Activated CD8-positive, alpha-beta T cell treated with anti-CD3 and anti-CD28 coated beads for 36 hours (primary cell): ENCODE measurements around the gene BTF3L4. TPM values are rescaled to one million over a fixed set of nuclear protein-coding genes. Genes with fewer than 3 reads are reported as not detected.

Experiments
- ATAC-seq: fragments of 200-7000 bp; cut with Tn5 transposase; one replicate; pipeline ENCODE4 v1.10.0; 2021; ENCODE audit warnings: mild to moderate bottlenecking, moderate library complexity
- CTCF ChIA-PET: fragments of 350-600 bp; sonication (Branson Sonifier 250); formaldehyde crosslinking; loops from one replicate; lab custom pipeline; 2021; ENCODE audit warnings: antibody characterized with exemption; lab: Charles Lee
- POLR2A ChIA-PET: fragments of 350-600 bp; sonication (Branson Sonifier 250); formaldehyde crosslinking; loops from one replicate; lab custom pipeline; 2021; ENCODE audit warnings: antibody characterized with exemption; lab: Charles Lee
- DNase-seq: peaks from one replicate; pipeline ENCODE4 v3.0.0-alpha.2; 2020
- H3K27ac Mint-ChIP-seq: one replicate; pipeline ENCODE4 v1.8.0; 2021; ENCODE audit warnings: mild to moderate bottlenecking, mixed read lengths
- H3K27me3 Mint-ChIP-seq: one replicate; pipeline ENCODE4 v1.8.0; 2021; ENCODE audit warnings: mixed read lengths
- H3K36me3 Mint-ChIP-seq: one replicate; pipeline ENCODE4 v1.8.0; 2021; ENCODE audit warnings: low read depth, mixed read lengths
- H3K4me1 Mint-ChIP-seq: one replicate; pipeline ENCODE4 v1.8.0; 2021; ENCODE audit warnings: low read depth, mixed read lengths
- H3K4me3 Mint-ChIP-seq: one replicate; pipeline ENCODE4 v1.8.0; 2021; ENCODE audit warnings: mild to moderate bottlenecking, moderate library complexity, mixed read lengths
- H3K9me3 Mint-ChIP-seq: one replicate; pipeline ENCODE4 v1.8.0; 2021; ENCODE audit warnings: mixed read lengths
- CTCF ChIP-seq: fragments of 200-600 bp; IDR thresholded peaks from one replicate; pipeline ENCODE4 v1.8.0; 2022; ENCODE audit warnings: antibody characterized with exemption, mild to moderate bottlenecking
- intact Hi-C: fragments of 100-400 bp; cut with micrococcal nuclease; formaldehyde crosslinking; loops from one replicate; pipeline ENCODE4 v1.10.0; 2022
- total RNA-seq, 2 experiments: library from RNA; stranded (reverse); gene quantifications; one replicate each; pipeline ENCODE4 v1.2.3, GENCODE V29; 2021

BTF3L4 gene
- total RNA-seq = 10 to 100 TPM; 30.0 to 33.1 TPM

DNA sequence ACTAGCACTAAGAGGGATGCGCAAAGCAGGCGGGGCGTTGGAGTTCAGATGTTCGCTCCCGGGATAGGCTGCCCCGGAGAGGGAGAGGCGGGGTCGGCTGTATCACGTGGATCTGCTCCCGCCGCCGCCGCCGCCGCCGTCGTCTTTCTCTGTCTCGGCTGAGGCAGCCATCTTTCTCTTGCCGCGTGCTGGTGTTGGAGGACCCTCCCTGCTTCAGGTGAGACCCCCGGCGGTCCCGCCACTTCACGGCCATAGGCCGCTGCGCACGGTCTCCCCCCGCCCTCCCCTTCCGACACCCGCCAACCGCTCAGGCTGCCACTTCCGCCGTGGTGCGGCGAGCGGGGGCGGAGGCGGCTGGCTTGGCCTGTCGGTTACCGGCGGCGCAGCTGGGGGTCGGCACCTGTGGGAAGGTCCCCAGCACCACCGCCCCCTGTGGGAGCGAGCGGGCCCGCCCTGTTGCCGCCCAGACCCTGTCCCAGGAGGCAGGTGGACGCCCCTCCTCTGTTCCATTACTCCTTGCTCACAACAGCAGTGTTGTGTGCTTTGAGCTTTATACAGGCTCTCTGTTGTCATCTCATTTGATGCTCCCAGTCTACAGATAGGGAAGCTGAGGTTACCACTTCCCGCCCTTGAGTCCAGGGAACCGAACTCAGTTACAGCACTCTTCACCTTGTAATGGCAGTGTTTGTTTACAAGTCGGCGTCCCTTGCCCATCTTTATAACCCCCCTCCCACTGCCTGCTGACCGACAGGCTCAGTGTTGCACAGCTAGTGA, at the start of gene BTF3L4:
Gene BTF3L4 (plus strand): TSS at position 133 of the 774 bp plus-strand sequence. CDS start 3,553 bp downstream, outside the sequence.
- peak; percentile 98 for DNase-seq
- intact Hi-C loops = no loop called here
- Mint-ChIP-seq H3K4me1 (peaks cover 39% of the 10 kb centered on the region), H3K27ac (peak within 1 kb of the TSS; percentile 98), H3K9me3 (no peaks in the 10 kb centered on the region), H3K4me3 (peak within 1 kb of the TSS; percentile 86), H3K27me3 (no peaks in the 10 kb centered on the region), H3K36me3 (peaks cover 30% of the 10 kb centered on the region)
- ATAC-seq = peak; percentile 93
- ChIA-PET CTCF (interaction anchor here (0.6 to 1.0 kb wide), 2 partner anchors 27 to 312 kb away, joined by 3 to 4 read pairs; no protein-coding TSS in a partner anchor), POLR2A (interaction anchor here (0.5 to 4.0 kb wide), 6 partner anchors 14 to 177 kb away, joined by 3 to 24 read pairs (median 4); partner anchors contain the start of gene KTI12)
- no peak for TF ChIP-seq CTCF

GRCh38 chr1:52007215-52008002, 48.7 kb upstream of the BTF3L4 start:
- Mint-ChIP-seq H3K27ac (no peak overlapping the region), H3K9me3 (no peaks in the 10 kb centered on the region), H3K4me1 (no peaks in the 10 kb centered on the region), H3K4me3 (no peak overlapping the region), H3K36me3 (no peaks in the 10 kb centered on the region), H3K27me3 (peaks cover 20% of the 10 kb centered on the region)
- DNase-seq = no peak
- ChIA-PET CTCF (interaction anchor here (1.1 kb wide), 1 partner anchor 111 kb away, joined by 4 read pairs; no protein-coding TSS in a partner anchor), POLR2A (no interaction called here)
- ATAC-seq = no peak
- TF ChIP-seq CTCF = no peak
- intact Hi-C loops = no loop called here

DNA sequence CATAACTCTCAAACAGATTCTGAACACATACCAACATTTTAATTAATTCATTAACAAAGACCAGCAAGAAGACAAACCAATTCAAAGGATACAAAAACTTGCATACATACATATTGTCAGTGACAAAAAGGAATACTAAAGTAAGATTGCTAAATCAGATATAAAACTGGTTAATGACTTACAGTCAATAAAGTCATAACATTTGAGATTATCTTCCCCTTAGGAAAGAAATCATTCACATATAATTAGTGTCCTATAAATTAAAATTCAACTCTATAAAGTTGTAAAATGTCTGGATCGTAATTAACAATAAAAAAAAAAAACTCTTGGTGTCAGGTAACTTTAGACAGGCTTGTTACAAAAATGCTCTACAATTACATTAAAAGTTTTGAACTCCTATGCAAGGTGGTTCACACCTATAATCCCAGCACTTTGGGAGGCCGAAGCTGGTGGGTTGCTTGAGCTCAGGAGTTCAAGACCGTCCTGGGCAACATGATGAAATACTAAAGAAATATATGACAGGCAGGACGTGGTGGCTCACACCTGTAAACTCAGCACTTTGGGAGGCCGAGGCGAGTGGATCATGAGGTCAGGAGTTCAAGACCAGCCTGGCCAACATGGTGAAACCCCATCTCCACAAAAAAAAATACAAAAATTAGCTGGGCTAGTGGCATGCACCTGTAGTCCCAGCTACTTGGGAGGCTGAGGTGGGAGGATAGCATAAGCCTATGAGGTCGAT, 47.9 kb upstream of the BTF3L4 start:
- TF ChIP-seq CTCF = no peak
- Mint-ChIP-seq H3K9me3 (no peaks in the 10 kb centered on the region), H3K4me1 (no peaks in the 10 kb centered on the region), H3K4me3 (no peak overlapping the region), H3K36me3 (no peaks in the 10 kb centered on the region), H3K27me3 (peaks cover 18% of the 10 kb centered on the region), H3K27ac (no peak overlapping the region)
- ChIA-PET POLR2A (no interaction called here), CTCF (no interaction called here)
- DNase-seq (no peak), ATAC-seq (no peak)
- intact Hi-C loops = no loop called here

DNA sequence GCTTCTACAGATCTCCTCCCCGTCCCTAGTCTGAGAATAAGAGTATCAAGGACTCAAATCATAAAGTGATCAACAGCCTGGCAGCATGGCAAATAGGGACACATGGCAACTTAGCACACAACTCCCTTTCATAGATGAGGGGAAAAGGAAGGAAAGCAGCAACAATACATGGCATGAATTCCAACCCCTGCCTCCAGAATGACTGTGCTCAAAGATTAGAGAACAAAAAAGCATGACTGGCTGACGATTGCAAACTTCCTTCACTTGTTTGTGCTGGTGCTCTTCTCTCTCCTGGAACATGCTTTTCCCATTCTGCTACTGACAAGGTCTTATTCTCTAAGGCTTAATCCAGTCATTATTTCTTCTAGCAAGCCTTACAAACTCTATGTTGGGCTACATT, 34.0 kb upstream of the BTF3L4 start:
- no peak for TF ChIP-seq CTCF
- no peak overlapping the region for H3K4me3 Mint-ChIP-seq
- H3K4me1 Mint-ChIP-seq = no peaks in the 10 kb centered on the region
- H3K27me3 Mint-ChIP-seq = no peaks in the 10 kb centered on the region
- H3K9me3 Mint-ChIP-seq = no peaks in the 10 kb centered on the region
- ATAC-seq (no peak), DNase-seq (no peak)
- CTCF ChIA-PET = no interaction called here
- peaks cover 26% of the 10 kb centered on the region for H3K36me3 Mint-ChIP-seq
- intact Hi-C loops = no loop called here
- POLR2A ChIA-PET = interaction anchor here (1.6 kb wide), 1 partner anchor 11 kb away, joined by 4 read pairs; no protein-coding TSS in a partner anchor
- H3K27ac Mint-ChIP-seq = no peak overlapping the region
